Measurements from ENCODE around the gene LETM1.
"Not testable (repeated sequence)": the region's sequence is repeated elsewhere in the genome, so short reads cannot be mapped to it uniquely, and the experiment has no call there.

Gene LETM1

DNA sequence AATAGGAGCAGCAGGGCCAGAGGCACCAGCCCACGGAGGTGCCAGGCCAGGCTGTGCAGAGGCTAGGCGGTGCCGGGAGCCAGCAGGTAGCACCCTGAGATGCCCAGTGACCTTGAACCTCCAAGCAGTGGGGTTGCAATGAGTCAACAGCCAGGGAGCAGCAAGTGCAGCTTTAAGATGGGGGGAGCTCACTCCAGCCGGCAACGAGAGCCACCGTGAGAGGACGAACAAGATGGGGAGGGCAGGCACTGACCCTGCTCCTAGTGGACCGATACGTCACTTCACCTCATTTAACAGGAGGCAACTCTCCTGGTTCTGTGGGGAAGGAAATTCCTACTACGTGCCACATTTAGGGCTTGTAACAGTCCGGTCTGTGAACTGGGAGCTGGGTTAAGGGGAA lies 4.8 kb downstream of the LETM1 start:
- DNase-seq, result no peak

DNA sequence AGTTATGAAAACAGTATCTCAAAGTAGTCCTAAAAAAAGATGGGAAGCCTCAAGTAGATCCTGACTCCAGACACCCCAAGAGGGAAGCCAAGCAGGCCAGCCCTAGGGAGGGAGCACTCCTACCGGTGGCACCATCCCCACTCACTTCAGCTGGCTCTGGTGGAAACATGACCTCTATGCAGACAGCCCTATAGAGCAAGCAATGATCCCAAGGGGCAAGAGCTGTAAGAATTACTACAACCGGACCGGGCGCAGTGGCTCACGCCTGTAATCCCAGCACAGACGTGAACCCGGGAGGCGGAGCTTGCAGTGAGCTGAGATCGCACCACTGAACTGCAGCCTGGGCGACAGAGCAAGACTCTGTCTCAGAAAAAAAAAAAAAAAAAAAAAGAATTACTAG lies 5.7 kb downstream of the LETM1 start:
- no peak for DNase-seq

DNA sequence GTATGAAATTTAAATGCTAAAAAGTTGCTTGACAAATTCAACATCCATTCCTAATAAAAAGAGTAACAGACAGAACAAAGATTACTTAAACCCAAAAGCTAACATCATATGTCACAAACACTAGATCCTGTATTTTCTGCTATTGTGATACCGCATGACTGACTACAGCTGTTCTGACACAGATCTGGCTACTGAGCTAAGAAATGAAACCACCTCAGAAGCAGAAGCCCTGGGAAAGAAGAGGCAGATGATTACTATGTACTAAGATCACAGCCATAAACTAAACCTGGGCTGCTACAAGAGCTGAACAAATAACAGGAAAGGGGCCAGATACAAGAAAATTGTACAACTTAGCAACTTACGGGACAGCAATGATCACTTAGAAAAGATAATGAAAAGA lies 9.4 kb downstream of the LETM1 start:
- DNase-seq, result no peak

DNA sequence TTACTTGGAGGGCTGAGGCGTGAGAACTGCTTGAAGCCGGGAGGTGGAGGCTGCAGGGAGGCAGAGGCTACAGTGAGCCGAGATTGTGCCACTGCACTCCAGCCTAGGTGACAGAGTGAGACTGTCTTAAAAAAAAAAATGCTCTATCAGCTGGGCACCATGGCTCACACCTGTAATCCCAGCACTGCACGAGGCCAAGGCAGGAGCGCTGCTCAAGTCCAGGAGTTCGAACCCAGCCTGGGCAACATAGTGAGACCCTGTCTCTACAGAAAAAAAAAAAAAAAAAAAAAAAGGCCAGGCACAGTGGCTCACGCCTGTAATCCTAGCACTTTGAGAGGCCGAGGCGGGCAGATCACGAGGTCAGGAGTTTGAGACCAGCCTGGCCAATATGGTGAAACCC lies 11.3 kb downstream of the LETM1 start:
- not testable (repeated sequence) for DNase-seq

DNA sequence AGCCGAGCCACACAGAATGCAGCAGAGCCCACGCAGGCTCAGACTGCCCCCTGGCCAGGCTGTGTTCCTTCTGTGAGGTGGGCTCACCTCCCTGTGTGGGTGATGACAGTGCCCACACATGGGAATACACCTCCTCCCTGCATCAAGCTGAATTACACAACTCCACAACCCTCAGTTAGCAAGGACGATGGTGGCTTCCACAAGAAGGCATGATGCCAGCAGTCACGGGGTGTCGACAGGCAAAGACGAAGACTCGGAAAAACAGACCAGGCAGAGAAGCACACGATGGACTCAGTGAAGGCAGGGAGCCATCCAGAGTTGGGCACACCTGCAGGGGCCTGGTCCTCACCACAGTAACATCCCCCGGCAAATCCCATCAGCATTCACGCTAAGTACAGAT lies 12.1 kb downstream of the LETM1 start:
- peak; percentile 57 for DNase-seq

DNA sequence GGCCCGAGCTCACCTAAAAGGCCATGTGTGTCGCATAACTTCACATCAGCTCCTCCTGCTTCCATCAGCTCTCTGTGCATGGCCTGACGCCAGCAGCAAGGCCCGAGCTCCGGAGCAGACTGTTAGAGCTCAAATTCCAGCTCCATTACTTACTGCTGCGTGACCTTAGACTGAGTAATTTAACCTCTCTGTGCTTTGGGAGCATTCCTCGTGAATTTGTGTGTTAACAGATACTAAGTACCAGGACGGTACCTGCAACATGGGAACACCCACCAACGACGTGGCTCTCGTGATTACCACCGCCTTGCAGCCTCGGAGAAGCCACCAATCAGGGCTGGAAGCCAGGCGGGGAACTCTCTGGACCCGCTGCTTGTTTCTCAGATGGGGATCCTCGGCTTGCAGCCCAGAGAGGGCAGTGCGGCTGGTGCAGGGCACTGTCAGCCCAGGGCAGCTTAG lies 12.9 kb downstream of the LETM1 start:
- DNase-seq, result peak; percentile 86

DNA sequence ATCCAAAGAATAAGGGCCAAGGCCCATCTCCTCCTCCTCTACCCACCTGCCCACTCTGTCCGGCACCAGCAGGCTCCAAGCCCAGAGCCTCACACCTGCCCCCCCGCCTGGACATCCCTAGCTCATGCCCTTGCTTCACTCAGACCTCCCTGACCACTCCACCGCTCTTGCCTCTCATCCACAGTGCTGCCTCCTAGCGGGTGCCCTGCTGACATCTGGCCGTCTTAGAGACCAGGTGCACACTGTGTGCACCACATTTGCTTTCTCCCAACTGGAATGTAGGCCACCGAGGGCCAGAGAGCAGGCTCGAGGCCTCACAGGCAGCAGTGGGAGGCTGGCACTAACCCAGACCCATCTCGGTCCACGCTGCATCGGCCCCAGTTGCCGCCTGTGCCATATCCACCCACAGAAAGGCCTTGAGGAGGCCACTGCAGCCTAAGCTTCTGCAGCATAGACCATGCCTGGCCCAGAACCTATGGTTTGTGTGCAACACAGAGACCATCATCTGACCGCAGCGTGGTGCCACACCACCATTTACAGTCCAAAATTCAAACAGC lies 13.5 kb downstream of the LETM1 start:
- no peak for DNase-seq

DNA sequence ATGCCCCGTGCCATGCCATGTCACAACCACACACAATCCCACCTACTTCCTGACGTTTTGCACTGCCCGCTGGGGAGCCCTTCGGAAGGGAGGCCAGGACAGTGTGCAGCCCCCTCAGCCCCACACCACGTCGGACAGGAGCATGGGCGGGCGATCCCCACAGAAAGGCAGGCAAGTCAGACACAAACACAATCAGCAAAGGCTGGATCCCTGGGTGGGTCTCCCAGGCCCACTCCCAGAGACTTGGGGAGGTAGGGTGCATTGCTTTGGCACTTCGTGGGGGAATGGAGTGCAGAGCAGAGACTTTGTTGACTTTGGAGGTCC lies 14.1 kb downstream of the LETM1 start:
- DNase-seq, result no peak

DNA sequence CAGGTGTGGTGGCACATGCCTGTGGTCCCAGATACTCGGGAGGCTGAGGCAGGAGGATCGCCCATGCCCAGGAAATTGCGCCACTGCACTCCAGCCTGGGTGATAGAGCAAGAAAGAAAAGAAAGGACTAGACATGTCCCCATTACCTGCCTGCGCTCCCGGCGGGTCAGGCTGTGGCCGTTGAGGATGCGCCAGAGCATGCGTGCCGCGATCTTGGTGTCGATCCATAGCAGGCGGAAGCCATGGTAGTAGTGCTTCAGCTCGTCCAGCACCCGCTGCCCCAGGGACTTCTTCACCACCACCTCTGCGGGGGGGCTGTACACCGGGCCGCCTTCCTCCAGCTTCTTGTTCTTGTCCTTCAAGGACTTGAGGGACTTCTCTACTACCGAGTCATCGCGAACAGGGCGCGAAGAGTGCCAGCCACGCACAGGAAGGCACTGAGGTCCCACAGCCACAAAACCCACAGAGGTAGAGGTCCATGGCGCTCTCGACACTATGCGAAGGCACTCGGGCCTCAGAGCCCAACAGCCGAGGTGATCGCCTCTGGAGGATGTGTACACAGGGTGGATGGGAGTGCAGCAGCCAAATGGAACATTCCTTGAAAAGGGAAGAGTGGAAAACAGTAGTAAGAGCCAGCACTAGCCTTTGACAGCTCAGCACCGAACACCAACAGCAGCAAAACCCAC lies 14.6 kb downstream of the LETM1 start:
- DNase-seq, result no peak

DNA sequence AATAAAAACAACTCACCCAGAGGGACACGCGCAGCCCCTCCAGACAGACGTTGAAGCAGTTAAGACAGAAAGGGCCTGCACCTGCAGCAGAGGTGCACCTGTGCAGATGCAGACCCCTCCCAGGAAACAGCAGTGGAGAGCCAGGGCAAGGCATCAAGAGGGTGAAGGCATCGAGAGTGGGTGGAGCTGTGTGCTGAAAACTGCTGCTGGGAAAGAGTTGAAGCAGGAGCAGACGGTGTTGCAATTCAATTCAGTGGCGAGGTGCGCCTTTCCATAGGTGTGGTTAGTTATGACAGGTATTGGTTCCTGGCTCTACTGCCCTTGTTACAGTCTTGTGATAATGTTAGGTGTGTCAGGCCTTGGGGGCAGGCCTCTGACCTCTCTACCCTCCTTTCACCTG lies 16.7 kb downstream of the LETM1 start:
- DNase-seq, result no peak

DNA sequence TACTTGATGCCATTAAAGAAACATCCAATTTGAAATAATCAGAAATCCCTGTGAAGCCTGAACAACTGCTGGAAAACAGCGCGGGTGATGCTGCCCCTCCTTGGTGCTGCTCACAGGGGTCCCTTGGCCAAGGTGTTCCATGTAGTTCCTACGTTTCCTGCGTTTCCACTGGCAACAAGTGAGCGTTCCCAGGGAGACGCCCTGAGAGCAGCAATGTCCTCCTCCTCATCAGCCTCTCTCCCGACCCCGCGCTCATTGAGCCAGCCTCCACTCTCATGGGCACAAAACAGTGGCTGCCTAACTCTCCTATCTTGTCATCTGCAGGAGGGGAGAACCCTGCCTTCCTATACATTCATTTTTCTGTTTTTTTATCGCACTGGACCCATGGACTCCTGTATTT lies 18.9 kb downstream of the LETM1 start:
- no peak for DNase-seq

DNA sequence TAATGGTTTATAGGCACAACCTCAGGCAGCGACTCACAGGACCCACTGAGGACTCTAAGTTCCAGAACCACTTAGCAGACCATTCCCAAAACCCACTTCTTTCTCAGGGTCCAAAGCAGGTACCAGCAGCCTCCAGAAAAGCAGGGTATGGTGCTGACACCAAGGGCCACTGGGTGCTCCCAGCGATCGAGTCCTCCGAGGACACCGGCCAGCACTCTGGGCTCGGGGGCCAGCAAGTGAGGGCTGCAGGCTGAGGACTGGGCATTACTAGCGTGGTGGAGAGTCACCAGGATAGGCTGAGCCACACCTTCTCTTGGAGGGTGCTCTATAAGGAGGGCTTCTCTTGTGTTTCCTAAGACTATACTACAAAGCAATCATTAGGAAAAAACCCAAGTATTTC lies 19.3 kb downstream of the LETM1 start:
- DNase-seq, result no peak

DNA sequence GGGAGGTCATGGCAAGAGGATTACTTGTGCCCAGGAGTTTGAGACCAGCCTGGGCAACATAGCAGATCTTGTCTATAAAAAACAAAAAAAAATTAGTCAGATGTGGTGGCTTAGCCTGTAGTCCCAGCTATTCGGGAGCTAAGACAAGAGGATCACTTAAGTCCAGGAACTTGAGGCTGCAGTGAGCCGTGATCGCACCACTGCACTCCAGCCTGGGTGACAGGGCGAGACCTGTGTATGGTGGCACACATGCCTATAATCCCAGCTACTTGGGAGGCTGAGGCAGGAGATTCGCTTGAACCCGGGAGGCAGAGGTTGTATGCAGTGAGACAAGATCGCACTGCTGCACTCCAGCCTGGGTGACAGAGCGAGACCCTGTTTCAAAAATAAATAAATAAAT lies 20.1 kb downstream of the LETM1 start:
- DNase-seq, result not testable (repeated sequence)

DNA sequence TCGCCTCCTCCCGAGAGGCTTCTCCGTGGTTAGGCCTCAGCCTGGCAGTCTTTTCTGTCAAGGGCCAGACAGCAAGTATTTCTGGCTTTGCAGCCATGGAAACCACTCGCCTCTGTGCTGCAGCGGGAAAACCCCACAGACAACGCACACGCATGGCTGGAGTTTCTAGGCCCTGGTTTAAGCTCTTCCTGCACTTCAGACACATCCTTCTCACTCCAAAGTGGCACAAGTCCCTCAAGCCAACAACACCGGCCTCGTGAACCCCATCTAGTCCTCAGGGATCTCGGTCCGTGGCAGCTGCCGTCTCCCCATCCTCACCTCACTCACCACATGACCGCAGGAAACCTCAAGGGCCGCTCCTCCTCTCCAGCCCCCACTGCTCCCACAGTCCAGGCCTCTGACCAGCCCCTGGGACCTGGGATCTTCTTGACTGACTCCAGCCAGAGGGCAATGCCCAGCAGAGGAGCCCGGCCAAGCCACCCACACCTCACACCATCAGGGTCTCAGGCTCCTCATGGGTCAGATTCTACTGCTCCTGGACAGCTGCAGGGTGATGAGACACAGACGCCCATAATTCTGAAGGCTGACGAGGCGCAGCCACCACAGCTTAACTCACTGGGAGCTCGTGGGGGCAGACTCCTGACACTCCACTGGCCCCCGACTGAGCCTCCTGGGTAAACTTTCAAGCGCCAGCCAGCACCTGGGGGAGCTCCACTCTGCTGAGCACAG lies 21.7 kb downstream of the LETM1 start:
- no peak for DNase-seq

DNA sequence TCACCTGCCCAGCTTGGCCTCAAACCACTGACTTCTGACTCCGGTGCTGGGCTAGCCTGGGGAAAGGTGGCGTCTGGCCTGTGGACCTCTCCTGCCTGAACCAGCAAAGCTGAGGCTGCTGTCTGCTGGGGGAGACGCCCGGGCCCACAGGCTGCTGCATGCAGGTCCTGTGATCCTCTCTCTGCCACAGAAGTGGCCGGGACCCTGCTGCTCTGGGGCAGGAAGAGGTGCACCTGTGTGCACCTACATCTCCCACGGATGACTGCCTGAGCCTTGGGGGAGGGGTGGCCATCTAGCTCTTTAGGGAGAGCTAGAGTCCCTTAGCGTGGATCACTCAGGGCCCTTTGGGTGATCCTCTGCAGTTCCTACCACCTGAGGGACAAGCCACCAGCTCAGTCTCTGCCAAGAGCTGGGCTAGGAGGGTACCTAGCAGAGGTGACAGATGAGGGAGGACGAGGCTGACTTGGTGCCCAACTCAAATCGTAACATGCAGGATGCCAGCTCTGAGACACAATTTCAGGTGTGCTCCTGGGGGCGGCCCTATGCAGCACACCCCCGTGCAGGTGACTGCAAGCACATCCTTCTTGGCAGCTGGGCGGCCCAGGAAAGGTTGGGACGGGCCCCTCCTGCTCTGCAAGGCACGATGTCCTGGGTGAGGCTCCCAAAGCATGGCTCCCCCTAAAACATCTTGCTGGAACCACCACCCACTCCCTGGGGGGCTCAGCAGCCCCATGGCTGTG lies 22.5 kb downstream of the LETM1 start:
- DNase-seq, result no peak

DNA sequence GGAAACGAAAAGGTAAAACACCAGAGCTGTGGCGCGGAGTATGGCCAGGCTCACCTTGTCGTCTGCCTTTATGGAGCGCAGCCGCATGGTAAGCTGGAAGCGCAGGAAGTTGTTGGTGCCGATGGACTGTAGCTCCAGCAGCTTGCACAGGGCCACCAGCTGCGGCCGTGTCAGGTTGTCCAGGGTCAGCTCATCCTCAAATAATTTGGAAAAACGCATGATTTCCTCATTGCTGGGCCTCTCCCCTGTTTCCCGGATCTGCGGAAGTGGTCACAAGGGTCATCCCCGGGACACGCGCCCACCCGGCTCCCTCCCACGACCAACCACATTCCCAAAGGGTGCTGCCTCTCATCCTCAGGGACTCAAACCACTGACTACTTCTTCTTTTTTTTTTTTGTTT lies 23.3 kb downstream of the LETM1 start:
- DNase-seq, result no peak

DNA sequence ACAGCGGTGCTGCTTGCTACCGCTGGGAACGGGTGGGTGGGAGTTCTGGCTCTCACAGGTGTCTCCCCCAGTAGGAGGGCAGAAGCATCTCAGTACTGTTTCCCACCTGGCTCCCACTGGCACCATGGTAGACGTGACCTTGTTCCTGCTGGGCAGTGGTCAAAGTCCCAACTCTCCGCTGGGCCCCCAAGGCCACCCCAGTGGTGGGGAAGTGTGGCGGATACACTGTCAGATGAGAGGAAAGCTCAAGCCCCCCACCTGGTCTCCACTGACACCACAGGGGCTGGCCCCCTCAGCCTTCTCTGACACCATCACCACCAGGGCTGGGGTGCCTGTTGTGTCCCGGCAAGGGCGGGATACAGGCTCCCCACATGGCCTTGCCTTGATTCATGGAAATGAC lies 24.6 kb downstream of the LETM1 start:
- DNase-seq, result no peak

DNA sequence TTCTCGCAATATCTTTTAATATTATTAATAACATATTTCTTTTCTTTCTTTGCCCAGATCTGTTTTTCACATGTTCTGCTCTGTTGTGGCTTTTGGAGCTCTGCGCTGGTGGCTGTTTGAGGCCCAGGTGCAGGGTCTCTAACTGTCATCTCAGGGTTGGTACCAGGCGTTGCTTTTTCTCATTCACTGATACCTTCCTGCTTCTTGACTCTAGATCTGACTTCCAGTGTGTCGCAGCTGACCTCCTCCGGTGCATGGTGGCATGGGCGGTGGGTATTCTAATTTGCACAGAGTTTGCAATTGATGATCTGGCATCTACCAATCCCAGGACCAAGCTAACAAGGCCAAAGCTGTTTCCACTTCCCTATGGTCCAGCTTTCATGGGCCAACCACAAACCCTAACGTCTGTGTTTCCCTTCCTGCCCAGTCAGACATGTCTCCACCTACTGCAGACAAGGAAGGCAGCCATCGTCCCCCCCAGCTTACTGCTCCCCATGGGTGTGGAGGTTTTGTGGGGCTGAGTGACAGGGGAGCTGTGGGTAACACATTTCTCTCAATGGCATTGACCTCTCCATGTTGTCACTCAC lies 25.2 kb downstream of the LETM1 start:
- DNase-seq, result no peak

DNA sequence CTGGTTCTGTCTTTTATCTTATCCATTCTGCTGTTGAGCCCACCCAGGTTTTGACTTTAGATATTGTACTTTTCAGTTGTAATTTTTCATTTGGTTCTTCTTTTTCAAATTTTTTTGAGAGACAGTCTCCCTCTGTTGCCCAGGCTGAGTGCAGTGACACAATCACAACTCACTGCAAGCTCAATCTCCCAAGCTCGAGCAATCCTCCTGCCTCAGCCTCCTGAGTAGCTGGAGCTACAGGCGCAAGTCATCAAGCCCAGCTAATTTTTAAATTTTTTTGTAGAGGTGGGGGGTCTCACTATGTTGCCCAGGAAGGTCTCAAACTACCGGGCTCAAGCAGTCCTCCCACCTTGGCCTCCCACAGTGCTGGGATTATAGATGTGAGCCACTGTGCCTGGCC lies 25.7 kb downstream of the LETM1 start:
- DNase-seq, result no peak

DNA sequence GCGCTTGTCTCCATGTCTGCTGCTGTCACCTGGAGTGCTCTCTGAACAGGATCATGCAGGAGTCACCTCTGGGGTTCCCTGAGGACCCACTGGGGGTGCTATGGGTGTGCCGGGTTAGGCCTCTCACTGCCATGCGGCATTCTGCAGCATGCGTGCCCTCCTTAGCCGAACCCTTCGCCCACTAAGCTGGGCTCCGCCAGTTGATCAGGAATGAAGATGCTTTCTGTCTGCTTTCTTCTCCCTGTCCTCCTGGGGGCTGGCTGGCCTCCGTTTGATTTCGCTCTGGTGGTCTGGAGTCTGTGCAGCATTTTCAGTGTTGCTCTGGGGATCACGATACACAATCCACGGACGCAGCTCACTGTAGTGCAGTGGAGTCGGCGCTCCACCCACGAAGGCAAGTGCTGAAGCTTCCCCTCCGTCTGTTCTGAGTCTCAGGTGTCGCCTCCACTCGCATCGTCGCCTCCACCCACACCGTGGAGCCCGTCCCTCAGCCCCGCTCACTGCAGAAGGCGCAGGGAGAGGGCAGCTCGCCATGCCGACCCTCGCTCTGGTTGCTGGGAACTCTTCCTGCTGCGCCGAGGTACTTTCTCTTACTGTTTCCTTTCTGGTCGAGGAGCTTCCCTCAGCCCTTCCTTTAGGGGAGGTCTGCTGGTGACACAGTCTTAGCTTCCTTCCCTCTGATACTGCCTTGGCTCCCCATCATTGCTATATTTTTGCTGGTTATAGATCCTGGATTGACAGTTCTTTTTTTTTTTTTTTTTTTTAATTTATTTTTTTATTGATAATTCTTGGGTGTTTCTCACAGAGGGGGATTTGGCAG lies 29.2 kb downstream of the LETM1 start:
- no peak for DNase-seq

DNA sequence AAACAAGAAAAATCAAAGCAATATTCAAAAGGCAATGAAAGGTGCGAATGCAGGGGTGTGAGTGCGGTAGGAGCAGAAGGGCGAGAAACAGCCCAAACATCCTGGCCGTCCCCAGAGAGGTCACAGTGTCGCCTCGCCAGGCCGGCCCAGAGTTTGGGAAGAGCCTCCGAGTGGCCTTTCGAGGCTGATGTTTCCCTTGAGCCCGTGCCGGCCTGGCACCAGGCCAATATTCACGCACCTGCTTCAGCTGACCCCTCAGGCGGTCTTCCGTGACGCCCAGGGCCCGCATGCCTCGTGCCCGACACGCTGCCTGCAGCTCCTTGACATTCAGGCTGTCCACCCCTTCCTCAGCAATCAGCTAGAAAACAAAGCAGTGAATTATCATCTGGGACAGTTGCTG lies 30.6 kb downstream of the LETM1 start:
- DNase-seq, result no peak

DNA sequence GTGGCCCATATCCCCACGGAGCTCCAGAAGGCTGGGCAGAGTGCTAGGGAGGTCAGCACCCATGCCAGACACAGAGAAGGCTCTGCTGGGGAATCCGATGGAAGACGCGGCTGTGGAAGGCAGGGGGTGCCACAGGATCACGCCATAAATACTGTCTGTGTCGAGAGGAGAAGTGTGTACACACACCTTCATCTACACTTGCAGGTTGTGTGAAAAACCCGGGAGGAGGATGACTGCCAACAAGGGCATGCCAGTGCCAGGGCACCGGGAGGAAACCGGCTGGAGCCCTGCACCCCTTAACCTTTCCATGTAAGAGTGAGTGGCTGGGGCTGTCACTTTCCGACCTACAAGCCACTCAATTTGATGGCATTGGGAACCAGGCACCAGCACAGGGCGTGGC lies 31.2 kb downstream of the LETM1 start:
- DNase-seq, result no peak

DNA sequence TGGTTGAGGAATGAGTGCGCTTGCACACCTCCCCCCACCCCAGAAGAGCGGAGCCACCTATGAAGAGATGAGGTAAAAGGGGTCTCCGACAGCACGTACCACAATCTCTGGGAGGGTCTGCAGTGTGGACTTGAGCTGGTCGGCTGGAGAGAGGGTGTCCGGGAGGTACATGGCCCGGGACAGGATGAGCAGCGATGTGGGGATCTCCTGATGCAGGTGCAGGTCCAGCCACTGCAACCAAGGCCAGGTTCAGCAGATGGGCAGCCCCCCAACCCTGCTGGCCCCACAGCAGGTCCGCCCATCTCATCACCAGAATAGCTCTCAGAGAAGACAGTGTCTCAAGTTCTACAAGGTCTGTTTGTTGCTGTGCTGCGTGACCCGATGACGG lies 32.4 kb downstream of the LETM1 start:
- no peak for DNase-seq

Data from fibroblast of upper back skin (primary cell).